HG03139 (cell line): Measurements from ENCODE around the gene TMEM179.
"Not testable (repeated sequence)": the region's sequence is repeated elsewhere in the genome, so short reads cannot be mapped to it uniquely, and the experiment has no call there.

Experiments
- ATAC-seq: cut with Tn5 transposase; IDR thresholded peaks from one replicate; pipeline ENCODE4 v1.9.1; 2021; ENCODE audit not compliant: unreplicated experiment

TMEM179 gene

GRCh38 chr14:104638190-104638589 is 33.6 kb upstream of the TMEM179 start:
- no peak for ATAC-seq

GRCh38 chr14:104637546-104638003 is 33.0 kb upstream of the TMEM179 start:
- no peak for ATAC-seq

DNA sequence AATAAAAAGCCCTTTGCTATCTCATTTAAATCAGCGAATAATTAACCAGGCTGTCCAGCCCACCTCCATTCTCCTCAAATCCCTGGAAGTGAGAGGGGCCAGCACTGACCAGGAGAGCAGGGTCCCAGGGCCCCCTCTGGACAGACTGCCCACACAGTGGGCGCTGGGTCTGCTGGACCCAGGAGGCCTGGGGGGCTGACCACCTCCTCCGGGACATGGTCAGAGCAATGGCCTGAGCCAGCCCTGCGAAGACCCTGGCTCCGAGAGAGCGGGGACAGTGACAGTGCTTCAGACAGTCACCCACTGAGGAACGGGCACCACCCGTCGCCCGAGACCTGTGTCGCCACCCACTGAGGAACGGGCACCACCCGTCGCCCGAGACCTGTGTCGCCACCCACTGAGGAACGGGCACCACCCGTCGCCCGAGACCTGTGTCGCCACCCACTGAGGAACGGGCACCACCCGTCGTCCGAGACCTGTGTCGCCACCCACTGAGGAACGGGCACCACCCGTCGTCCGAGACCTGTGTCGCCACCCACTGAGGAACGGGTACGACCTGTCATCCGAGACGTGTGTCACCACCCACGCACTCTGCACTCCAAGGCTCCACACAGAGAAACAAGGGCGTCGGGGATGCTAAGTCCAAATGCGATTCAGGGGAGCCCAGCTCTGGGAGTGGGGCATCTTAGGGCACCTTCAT is 32.4 kb upstream of the TMEM179 start:
- ATAC-seq = not testable (repeated sequence)

GRCh38 chr14:104636131-104636530 is 31.6 kb upstream of the TMEM179 start:
- ATAC-seq = no peak

DNA sequence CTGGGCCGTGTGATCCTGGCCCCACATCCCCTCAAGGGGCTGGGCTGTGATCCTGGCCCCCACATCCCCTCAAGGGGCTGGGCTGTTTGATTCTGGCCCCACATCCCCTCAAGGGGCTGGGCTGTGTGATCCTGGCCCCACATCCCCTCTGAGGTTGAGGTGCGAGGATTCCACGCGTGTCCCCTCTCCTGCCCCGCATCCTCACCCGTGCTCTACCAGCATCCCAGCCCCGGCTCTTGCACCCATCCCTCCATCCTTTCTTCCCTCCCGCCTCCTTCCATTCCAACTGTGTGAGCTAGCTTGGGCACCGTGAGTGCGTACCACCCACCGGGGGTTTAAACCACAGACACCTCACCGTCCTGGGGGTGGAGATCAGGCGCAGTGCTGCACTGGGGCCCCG is 31.1 kb upstream of the TMEM179 start:
- no peak for ATAC-seq

GRCh38 chr14:104634886-104635570 is 30.5 kb upstream of the TMEM179 start:
- ATAC-seq = no peak

DNA sequence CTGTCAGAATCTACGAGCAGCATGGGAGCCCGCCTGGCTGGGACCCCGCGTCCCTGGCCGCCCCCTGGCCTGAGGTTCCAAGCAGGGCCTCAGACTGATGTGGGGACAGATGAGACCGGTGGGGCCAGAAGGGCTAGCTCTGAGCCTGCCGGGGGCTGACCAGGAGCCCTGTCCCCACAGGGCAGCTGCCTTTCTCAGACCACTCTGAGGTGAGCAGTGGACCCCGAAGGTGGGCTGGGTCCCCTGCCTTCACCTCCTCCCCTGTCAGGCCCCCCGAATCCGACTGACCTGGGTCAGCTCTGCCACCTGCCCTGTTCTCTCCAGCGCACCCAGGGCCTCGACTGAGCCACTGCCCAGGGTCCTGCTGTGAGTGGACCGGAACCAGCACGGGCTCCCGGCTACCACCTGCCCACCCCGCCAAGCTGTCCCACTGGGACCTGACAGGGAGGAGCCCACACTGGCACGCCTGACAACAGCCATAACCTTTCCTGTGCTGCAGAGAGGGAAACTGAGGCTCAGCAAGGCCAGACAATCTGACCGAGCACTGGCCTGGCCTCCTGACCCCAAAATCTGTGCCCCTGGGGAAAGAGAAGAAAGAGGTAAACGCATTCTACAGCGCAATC is 29.7 kb upstream of the TMEM179 start:
- no peak for ATAC-seq

DNA sequence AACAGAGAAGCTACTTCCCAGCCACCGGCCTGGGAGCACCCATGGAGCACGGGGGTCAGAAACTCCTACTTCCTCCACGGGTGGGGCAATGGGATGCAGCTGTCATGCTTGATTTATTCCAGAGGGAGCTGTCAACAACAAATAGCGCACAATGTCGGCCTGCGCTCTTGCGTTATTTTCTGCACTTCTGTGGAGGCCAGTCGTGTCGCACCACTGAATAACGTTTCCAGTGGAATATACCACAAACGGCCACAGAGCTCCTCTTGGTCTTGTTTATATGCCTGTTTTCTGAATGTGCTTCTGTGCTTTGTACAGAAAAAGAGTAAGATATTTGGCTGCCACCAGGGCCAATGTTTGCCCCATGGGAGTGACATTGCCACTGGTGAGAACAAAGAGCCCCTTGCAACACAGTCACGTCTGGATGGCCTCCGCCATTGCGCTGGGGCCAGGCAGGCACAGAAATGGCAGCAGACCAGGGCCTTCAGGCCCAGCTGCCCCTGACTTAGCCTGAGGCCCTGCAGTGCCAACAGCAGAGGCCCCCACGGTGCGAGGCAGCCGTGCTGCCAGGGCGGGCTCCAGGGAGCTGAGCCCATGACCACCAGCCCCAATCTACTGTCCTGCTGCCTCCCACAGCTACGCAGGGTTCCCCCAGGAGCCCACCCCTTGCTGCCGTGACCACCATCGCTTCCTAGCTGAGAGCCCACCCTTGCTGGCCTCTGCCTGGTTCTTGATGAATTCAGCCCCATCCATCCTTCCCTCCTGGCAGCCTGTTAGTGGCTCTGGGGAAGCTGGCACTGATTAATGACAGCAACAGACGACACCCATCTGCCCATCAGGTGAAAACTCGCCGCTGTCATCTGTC is 28.9 kb upstream of the TMEM179 start:
- no peak for ATAC-seq

- ATAC-seq = no peak
Measured at GRCh38 chr14:104632781-104633180, 28.2 kb upstream of the TMEM179 start.

DNA sequence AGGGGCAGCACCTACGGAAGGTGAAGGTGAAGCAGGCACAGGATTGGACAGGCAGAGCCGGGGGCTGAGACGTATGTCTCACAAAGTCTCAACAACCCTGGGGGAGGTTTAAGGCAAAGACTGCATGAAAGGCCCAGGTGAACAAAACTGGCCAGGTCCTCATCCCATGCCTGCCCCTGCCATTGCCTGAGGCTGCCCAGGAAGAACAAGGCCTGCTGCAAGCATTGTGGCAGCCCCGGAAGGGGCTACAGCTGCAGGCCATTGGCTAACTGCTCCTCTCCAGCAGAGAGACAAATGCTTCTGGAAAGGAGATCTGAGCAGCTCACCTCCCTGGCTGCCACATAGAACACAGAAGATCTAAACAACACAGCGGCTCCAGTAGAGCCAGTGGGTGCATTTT is 20.4 kb upstream of the TMEM179 start:
- ATAC-seq = no peak

- no peak for ATAC-seq
Measured at GRCh38 chr14:104614126-104614812, 9.7 kb upstream of the TMEM179 start.

DNA sequence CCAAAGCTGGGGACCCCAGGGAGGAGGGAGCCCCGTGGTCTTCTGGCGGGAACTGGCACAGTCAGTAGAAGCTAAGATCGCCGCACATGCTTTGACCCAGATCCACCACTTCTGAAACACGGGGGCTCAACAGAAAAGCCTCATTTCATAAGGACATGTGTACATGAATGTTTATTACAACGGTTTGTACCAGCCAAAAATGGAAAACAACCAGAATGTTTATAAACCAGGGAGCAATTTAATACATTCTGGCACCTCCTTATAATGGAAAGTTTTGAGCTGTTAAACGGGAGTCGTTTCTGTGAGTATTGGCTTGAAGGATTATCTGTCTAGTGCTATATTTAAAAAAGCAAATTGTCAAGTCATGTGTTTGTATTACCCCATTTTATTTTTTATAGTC is 7.3 kb upstream of the TMEM179 start:
- ATAC-seq = no peak

- ATAC-seq = no peak
Measured at GRCh38 chr14:104610749-104611310, 6.3 kb upstream of the TMEM179 start.

DNA sequence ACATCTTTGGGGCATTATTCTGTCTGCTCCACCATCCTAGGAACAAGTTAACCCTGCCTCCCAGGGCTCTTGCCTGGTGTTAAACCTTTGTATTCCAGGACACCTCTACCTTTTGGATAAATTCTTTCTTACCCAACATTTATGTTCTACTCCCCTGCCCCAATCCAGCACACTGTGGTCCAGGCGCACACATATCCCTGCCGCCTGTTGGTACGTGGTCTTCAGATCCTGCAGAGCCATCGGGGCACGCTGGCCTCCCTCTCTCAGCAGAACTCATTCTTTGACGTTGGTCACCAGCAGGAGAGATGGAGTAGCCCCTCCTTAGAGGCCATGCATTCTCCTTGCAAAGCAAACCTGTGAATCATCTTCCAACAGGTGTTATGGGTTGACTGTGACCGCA is 5.1 kb upstream of the TMEM179 start:
- no peak for ATAC-seq

DNA sequence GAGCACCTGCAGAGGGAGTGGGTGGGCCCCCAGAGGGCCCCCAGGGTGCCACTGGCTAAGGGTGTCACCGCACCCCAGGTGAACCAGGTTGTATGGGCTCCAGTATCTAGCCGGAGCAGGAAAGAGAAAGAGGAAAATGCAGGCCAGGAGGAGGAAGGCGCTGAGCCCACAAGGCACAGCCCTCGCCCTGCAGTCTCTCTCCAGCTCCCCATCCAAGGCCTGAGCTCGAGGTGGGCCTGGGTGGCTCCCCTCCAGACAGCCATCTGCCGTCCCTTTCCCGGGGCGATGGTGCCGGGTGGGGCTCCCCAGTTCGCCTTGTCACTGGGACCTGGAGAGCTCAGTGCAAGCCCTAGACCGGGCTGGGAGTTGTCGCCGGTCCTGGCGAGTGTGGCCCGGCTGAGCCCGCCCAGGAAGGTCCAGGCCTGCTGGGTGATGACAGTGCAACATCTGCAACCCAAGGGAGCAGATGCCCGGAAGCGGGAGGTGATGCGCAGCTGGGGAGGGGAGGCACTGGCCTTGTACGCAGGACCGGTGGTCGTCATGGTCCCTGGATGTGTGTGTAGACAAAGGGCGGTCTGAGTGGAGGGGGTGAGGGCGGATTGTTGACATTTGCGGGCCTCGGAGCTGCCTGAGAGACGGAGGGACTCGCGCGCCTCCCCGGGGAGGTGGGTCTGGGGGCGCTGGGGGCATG is 716 bp downstream of the TMEM179 start:
- no peak for ATAC-seq

DNA sequence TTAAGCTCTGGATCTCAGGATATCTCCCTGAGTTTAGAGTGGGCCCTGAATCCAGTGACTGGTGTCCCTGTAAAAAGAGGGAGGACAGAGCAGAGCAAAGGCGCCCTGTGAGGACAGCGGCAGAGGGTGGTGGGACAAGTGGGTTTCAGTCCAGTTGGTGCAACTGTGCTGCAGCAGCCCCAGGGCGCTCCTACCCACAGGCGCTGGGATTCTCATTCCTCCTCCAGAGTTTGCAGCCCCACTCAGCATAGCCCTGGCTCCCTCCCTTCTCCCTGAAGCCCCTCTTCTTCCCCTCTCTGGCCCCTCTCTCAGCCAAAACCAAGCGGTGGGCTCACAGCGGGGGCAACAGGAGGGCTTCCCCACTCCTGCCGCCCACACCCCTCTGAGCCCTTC is 1.6 kb downstream of the TMEM179 start:
- no peak for ATAC-seq

- no peak for ATAC-seq
Measured at GRCh38 chr14:104602315-104602932, 2.1 kb downstream of the TMEM179 start.

DNA sequence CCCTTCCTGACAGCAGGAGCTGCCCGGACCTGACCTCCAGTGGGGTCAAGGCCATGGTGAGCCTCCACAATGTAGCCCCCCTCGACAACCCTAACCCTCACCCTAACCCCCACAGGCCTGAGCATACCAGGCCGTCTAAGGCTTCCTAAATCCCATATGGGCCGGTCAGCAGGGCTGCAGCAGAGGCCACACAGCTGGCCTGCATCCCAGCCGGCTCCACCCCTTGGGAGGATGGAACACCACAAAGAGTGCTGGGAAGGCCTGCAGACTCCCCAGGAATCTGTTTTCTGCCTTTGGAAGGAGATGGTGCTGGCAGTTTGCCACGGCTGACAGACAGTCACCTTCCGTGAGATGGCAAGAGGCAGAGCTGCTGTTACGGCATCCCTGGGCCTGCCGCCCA is 2.8 kb downstream of the TMEM179 start:
- no peak for ATAC-seq

- no peak for ATAC-seq
Measured at GRCh38 chr14:104600805-104601204, 3.8 kb downstream of the TMEM179 start.
